Smooth muscle cell (in vitro differentiated cells): ENCODE measurements around the gene CDKAL1. TPM values are rescaled to one million over a fixed set of nuclear protein-coding genes. Genes with fewer than 3 reads are reported as not detected.

Experiments
- DNase-seq: peaks from one replicate; lab custom pipeline; 2025; ENCODE audit not compliant: unreplicated experiment; lab: John Stamatoyannopoulos, UW
- H2AFZ ChIP-seq: fragments of 200-600 bp; sonication (generic); 2 replicates; pipeline ENCODE4 v1.6.0; 2016; ENCODE audit warnings: antibody characterized with exemption, low read depth, mild to moderate bottlenecking
- H3F3A ChIP-seq: fragments of 200-600 bp; sonication (generic); 2 replicates; pipeline ENCODE4 v1.6.0; 2017; ENCODE audit warnings: antibody characterized with exemption, low read depth
- H3K27ac ChIP-seq: fragments of 200-600 bp; sonication (generic); 2 replicates; pipeline ENCODE4 v1.5.1; 2016; ENCODE audit warnings: low read depth, mild to moderate bottlenecking
- H3K27me3 ChIP-seq: fragments of 200-600 bp; sonication (generic); 2 replicates; pipeline ENCODE4 v1.6.1; 2016; ENCODE audit warnings: low read depth, mild to moderate bottlenecking
- H3K36me3 ChIP-seq: fragments of 200-600 bp; sonication (generic); 2 replicates; pipeline ENCODE4 v1.5.1; 2016; ENCODE audit warnings: low read depth
- H3K4me1 ChIP-seq: fragments of 200-600 bp; sonication (generic); 2 replicates; pipeline ENCODE4 v1.5.1; 2016; ENCODE audit warnings: low read depth
- H3K4me2 ChIP-seq: fragments of 200-600 bp; sonication (generic); 2 replicates; pipeline ENCODE4 v1.6.0; 2016; ENCODE audit warnings: mild to moderate bottlenecking
- H3K4me3 ChIP-seq: fragments of 200-600 bp; sonication (generic); 2 replicates; pipeline ENCODE4 v1.5.1; 2016; ENCODE audit warnings: mild to moderate bottlenecking
- H3K79me2 ChIP-seq: fragments of 200-600 bp; sonication (generic); 2 replicates; pipeline ENCODE4 v1.6.0; 2016; ENCODE audit warnings: low read depth, mild to moderate bottlenecking
- H3K9ac ChIP-seq: fragments of 200-600 bp; sonication (generic); 2 replicates; pipeline ENCODE4 v1.6.0; 2016; ENCODE audit warnings: low read depth
- H3K9me3 ChIP-seq: fragments of 200-600 bp; sonication (generic); replicated peaks from 2 replicates; pipeline ENCODE4 v1.5.1; 2016; ENCODE audit warnings: low read depth
- H4K20me1 ChIP-seq: fragments of 200-600 bp; sonication (generic); 2 replicates; pipeline ENCODE4 v1.6.0; 2016; ENCODE audit warnings: low read depth
- WGBS: methylation state at CpG from one replicate; pipeline ENCODE4 v1.1.7; 2016; ENCODE audit warnings: low lambda C conversion rate; 5-methylcytosine and 5-hydroxymethylcytosine counted together
- polyA plus RNA-seq: library from polyadenylated mRNA; unstranded; fragments of >200 nt; fragmentation: Nextera tagmentation; extraction: Ambion mirVana; gene quantifications from 2 replicates; pipeline ENCODE4 v1.2.1, GENCODE V29; 2016
- total RNA-seq: library from RNA; depleted of rRNA; stranded (reverse); fragments of >200 nt; gene quantifications from 2 replicates; pipeline ENCODE4 v1.2.3, GENCODE V29; 2014
- TF ChIP-seq, protein P1 (sequence below): fragments of 200-600 bp; sonication (generic); IDR thresholded peaks from 2 replicates; pipeline ENCODE4 v1.5.1; 2017; ENCODE audit warnings: borderline replicate concordance, mild to moderate bottlenecking, antibody characterized with exemption; ENCODE audit not compliant: insufficient read depth, poor library complexity, severe bottlenecking

Gene CDKAL1
- total and polyA plus RNA-seq, 2 experiments from 2014 or later: 16.5 to 16.6 TPM

DNA sequence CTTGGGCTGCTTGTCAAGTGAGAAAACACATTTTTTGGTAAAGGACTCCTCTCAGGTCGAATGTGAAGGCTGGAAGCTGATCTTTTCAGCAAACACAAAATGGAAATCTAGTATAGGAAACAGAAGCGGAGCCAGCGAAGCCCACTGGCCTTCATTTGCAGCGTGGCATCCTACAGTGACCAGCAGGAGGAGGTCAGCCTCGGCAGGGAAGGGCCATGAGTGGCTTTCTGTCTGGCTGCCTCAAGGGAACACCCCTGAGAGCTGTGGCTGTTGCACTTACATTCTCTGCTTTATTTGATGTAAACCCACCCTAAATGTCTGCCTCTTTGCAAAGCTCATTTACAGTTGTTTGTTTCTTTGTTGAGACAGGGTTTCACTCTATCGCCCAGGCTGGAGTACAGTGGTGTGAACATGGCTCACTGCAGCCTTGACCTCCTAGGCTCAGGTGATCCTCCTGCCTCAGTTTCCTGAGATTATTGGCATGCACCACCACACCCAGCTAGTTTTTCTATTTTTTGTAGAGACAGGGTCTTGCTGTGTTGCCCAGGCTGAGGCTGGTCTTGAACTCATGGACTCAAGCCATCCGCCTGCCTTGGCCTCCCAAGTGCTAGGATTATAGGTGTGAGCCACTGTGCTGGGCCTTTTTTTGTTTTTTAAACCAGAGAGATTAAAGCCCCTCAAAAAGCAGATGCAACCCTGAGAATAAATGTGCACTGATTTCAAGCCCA, 737.3 kb downstream of the CDKAL1 start:
- H3K4me2 ChIP-seq: no peak overlapping the region
- DNase-seq: no peak
- TF ChIP-seq, protein P1, sequence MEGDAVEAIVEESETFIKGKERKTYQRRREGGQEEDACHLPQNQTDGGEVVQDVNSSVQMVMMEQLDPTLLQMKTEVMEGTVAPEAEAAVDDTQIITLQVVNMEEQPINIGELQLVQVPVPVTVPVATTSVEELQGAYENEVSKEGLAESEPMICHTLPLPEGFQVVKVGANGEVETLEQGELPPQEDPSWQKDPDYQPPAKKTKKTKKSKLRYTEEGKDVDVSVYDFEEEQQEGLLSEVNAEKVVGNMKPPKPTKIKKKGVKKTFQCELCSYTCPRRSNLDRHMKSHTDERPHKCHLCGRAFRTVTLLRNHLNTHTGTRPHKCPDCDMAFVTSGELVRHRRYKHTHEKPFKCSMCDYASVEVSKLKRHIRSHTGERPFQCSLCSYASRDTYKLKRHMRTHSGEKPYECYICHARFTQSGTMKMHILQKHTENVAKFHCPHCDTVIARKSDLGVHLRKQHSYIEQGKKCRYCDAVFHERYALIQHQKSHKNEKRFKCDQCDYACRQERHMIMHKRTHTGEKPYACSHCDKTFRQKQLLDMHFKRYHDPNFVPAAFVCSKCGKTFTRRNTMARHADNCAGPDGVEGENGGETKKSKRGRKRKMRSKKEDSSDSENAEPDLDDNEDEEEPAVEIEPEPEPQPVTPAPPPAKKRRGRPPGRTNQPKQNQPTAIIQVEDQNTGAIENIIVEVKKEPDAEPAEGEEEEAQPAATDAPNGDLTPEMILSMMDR: no peak
- H3K79me2 ChIP-seq: no peaks in the 10 kb centered on the region
- no peaks in the 10 kb centered on the region for H4K20me1 ChIP-seq
- H3K4me3 ChIP-seq: no peak overlapping the region
- H3K27me3 ChIP-seq: no peaks in the 10 kb centered on the region
- no peak overlapping the region for H2AFZ ChIP-seq
- no peak overlapping the region for H3K9ac ChIP-seq
- peaks cover 9% of the 10 kb centered on the region for H3K4me1 ChIP-seq
- H3K36me3 ChIP-seq: peaks cover 3% of the 10 kb centered on the region
- WGBS: 94% methylated on average over 7 of the region's 7 CpGs
- H3K27ac ChIP-seq: no peak overlapping the region
- peaks cover 4% of the 10 kb centered on the region for H3K9me3 ChIP-seq
- H3F3A ChIP-seq: peaks cover 6% of the 10 kb centered on the region

DNA sequence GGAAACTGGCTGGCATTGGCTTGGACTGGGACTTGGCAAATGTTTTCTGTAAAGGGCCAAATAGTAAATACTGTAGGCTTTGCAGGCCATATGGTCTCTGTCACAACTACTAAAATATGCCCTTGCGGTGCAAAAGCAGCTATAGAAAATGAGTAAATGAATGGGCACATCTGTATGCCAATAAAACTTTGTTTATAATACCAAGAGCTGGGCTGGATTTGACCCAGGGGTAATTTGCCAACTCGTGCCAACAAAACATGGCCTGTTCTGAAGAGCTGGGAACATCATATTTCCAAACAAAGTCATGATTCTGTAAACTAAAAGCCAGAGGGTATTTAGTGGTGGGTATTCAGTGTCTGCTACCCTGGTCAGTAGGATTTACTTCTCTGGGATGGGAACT, 739.2 kb downstream of the CDKAL1 start:
- Histone ChIP-seq H3F3A (peaks cover 13% of the 10 kb centered on the region), H4K20me1 (no peaks in the 10 kb centered on the region), H3K4me3 (no peak overlapping the region), H3K27ac (no peak overlapping the region), H3K9me3 (peaks cover 4% of the 10 kb centered on the region), H3K9ac (no peak overlapping the region), H2AFZ (no peak overlapping the region), H3K79me2 (no peaks in the 10 kb centered on the region), H3K4me2 (no peak overlapping the region), H3K36me3 (peaks cover 3% of the 10 kb centered on the region), H3K27me3 (no peaks in the 10 kb centered on the region), H3K4me1 (peaks cover 24% of the 10 kb centered on the region)
- TF ChIP-seq, protein P1: no peak
- DNase-seq: no peak
- 96% methylated on average over 2 of the region's 2 CpGs for WGBS

DNA sequence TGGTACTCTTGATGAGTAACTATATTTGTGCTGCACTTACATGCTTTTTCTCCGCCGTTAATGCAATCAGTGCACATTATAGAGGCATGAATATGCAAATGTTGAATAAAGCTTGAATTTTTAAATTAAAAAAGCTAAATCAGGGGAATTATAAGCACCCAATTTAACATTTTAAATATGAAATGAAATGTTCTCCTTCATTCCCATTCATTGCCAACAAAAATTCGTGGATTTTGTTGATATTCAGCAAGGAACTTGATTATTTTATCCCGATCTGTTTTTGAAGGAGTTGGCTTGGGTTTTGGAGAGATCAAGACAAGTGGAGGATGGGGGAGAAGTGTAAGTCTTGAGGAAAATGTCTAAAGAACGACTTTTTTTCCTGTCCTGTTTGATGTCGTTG, 740.6 kb downstream of the CDKAL1 start:
- Histone ChIP-seq H3K4me2 (no peak overlapping the region), H3F3A (peaks cover 17% of the 10 kb centered on the region), H3K27ac (no peak overlapping the region), H3K9ac (no peak overlapping the region), H4K20me1 (no peaks in the 10 kb centered on the region), H3K9me3 (peaks cover 4% of the 10 kb centered on the region), H3K36me3 (peaks cover 3% of the 10 kb centered on the region), H2AFZ (no peak overlapping the region), H3K79me2 (no peaks in the 10 kb centered on the region), H3K27me3 (no peaks in the 10 kb centered on the region), H3K4me1 (peaks cover 26% of the 10 kb centered on the region), H3K4me3 (no peak overlapping the region)
- DNase-seq: no peak
- TF ChIP-seq, protein P1: no peak
- WGBS: 96% methylated on average over 6 of the region's 6 CpGs
